Measurements from ENCODE around the gene NCDN. TPM values are rescaled to one million over a fixed set of nuclear protein-coding genes. Genes with fewer than 3 reads are reported as not detected.

NCDN gene
- total and polyA plus RNA-seq, 2 donors (not counting 3 experiments of a cell fraction or from before 2014, with no cell fraction given), result 17.3 to 22.0 TPM

DNA sequence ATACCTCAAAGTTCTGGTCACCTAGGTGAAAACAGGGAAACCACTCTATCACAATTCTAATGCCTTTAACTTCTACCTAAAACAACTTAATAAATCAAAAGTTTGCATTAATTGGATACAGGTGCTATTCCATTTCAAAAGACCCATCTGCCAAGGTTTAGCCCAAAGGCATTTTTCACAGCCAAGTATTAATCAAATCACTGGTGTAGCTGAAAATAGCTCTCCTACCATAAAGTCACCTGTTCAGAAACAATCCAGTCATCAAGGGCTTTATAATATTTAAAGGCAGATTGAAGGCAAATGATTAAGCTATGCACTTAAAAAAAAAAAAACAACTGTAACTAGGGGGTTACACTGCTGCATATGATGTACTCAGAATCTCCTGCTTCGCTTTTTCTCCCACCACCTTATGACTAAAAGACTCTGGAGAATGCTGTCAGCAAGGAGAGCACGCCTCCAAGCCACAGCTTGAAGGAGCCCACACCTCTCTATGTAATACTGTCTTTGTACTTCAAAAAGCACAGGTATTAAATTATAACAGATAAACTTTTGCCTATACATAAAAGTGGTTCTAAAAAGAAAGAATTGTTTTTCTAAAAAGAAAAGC lies 20.9 kb upstream of the NCDN start:
- no peak overlapping the region for H2AFZ ChIP-seq (ENCODE audit: low read depth, low read length)
- ChIA-PET CTCF (interaction anchor here (1.0 to 1.8 kb wide), 4 partner anchors 16 to 86 kb away, joined by 3 to 6 read pairs (median 4); no protein-coding TSS in a partner anchor), POLR2A (interaction anchor here (0.6 kb wide), 2 partner anchors 13 to 179 kb away, joined by 3 to 6 read pairs; no protein-coding TSS in a partner anchor)
- H3K4me3 ChIP-seq (replicated peaks in 1 of 3; ENCODE audit: insufficient read depth in 1 of 3, low read depth in 1 of 3, low read length in 3 of 3), result no peak overlapping the region
- TF ChIP-seq EZH2 (IDR thresholded peaks at IDR 0.05; ENCODE audit: borderline replicate concordance, low read depth, low read length, severe bottlenecking) (no peak), POLR2AphosphoS5 (IDR thresholded peaks at IDR 0.05; ENCODE audit: insufficient read depth, low read depth, low read length) (no peak), MYC (IDR thresholded peaks at IDR 0.05; ENCODE audit: low read depth, low read length) (no peak), GATA2 (IDR thresholded peaks at IDR 0.05; ENCODE audit: insufficient read depth, insufficient read length, low read depth, low read length) (no peak), POLR2A (IDR thresholded peaks at IDR 0.05; ENCODE audit: low read depth, low read length) (no peak), FOS (IDR thresholded peaks at IDR 0.05; ENCODE audit: borderline replicate concordance, insufficient read depth, low read length) (no peak), JUN (IDR thresholded peaks at IDR 0.05; ENCODE audit: borderline replicate concordance, insufficient read depth, insufficient read length, low read depth) (no peak)
- TF ChIP-seq, protein P1, sequence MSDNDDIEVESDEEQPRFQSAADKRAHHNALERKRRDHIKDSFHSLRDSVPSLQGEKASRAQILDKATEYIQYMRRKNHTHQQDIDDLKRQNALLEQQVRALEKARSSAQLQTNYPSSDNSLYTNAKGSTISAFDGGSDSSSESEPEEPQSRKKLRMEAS (IDR thresholded peaks at IDR 0.05; ENCODE audit: insufficient read depth, insufficient read length), result no peak
- TF ChIP-seq, protein P2, sequence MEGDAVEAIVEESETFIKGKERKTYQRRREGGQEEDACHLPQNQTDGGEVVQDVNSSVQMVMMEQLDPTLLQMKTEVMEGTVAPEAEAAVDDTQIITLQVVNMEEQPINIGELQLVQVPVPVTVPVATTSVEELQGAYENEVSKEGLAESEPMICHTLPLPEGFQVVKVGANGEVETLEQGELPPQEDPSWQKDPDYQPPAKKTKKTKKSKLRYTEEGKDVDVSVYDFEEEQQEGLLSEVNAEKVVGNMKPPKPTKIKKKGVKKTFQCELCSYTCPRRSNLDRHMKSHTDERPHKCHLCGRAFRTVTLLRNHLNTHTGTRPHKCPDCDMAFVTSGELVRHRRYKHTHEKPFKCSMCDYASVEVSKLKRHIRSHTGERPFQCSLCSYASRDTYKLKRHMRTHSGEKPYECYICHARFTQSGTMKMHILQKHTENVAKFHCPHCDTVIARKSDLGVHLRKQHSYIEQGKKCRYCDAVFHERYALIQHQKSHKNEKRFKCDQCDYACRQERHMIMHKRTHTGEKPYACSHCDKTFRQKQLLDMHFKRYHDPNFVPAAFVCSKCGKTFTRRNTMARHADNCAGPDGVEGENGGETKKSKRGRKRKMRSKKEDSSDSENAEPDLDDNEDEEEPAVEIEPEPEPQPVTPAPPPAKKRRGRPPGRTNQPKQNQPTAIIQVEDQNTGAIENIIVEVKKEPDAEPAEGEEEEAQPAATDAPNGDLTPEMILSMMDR (IDR thresholded peaks at IDR 0.05; ENCODE audit: extremely low read depth in 1 of 2, insufficient read depth in 1 of 2, low read depth in 1 of 2, low read length in 2 of 2), result no peak
- no peaks in the 10 kb centered on the region for H3K9me1 ChIP-seq (replicated peaks; ENCODE audit: control insufficient read depth, extremely low read depth, insufficient read depth, low read length)
- dilution Hi-C loops (cut with MboI; ENCODE audit: extremely low pct_ligation_motif_present, low sequenced_read_pairs) (no loop called here), intact Hi-C loops (cut with micrococcal nuclease) (no loop called here)
- no peak for DNase-seq (ENCODE audit: low read depth, low spot score)
- FAIRE-seq, result no peak
- H3K9ac ChIP-seq (replicated peaks; ENCODE audit: extremely low read depth, insufficient read depth, low read length), result no peak overlapping the region
- no peak overlapping the region for H3K4me2 ChIP-seq (ENCODE audit: insufficient read depth, low read length)
- no TSS peak for BruUV-seq (replicated peaks)
- no peaks in the 10 kb centered on the region for H3K4me1 ChIP-seq (ENCODE audit: control insufficient read depth, extremely low read depth, insufficient read depth, low read length)
- no peaks in the 10 kb centered on the region for H3K79me2 ChIP-seq (ENCODE audit: control insufficient read depth, insufficient read depth, low read length)
- no peaks in the 10 kb centered on the region for H3K9me3 ChIP-seq (replicated peaks; ENCODE audit: control insufficient read depth, insufficient read depth, low read length)
- no peaks in the 10 kb centered on the region for H3K27me3 ChIP-seq (ENCODE audit: control insufficient read depth in 2 of 2, insufficient read depth in 2 of 2, low read length in 2 of 2)
- H3K36me3 ChIP-seq (ENCODE audit: control insufficient read depth in 2 of 2, extremely low read depth in 1 of 2, insufficient read depth in 2 of 2, low read length in 2 of 2), result no peaks in the 10 kb centered on the region
- peaks cover 3% of the 10 kb centered on the region for H4K20me1 ChIP-seq (replicated peaks; ENCODE audit: control insufficient read depth, extremely low read depth, insufficient read depth, low read length)
- no peak overlapping the region for H3K27ac ChIP-seq (ENCODE audit: insufficient read depth, low read depth, low read length)
